Activated T-cell treated with anti-CD3 and anti-CD28 coated beads, Interleukin-2, amount 50 U/mL, for 72 hours (primary cell): ENCODE measurements around the gene RIPK4. TPM values are rescaled to one million over a fixed set of nuclear protein-coding genes. Genes with fewer than 3 reads are reported as not detected.

Experiments used
- ATAC-seq, 2 donors: fragments of 150-1000 bp; cut with Tn5 transposase; replicated peaks in 1 of 2; 2 replicates each; pipeline ENCODE4 v1.10.0; 2021; ENCODE audit warnings: moderate library complexity in 2 of 2, mild to moderate bottlenecking in 1 of 2
- DNase-seq, 2 donors: peaks; one replicate each; pipeline ENCODE4 v3.0.0; 2021 to 2022; ENCODE audit warnings: mixed read lengths in 1 of 2
- H3K27ac Mint-ChIP-seq: one replicate; pipeline ENCODE4 v1.8.0; 2022; ENCODE audit warnings: mild to moderate bottlenecking, moderate library complexity, mixed read lengths
- H3K27me3 Mint-ChIP-seq: one replicate; pipeline ENCODE4 v1.8.0; 2022; ENCODE audit warnings: low read depth, mixed read lengths
- H3K36me3 Mint-ChIP-seq, 2 donors: one replicate each; pipeline ENCODE4 v1.8.0; 2022; ENCODE audit warnings: mixed read lengths in 2 of 2, mild to moderate bottlenecking in 1 of 2; ENCODE audit not compliant: insufficient read depth in 2 of 2
- H3K4me1 Mint-ChIP-seq: one replicate; pipeline ENCODE4 v1.8.0; 2022; ENCODE audit warnings: low read depth, mixed read lengths
- H3K4me3 Mint-ChIP-seq, 2 donors: one replicate each; pipeline ENCODE4 v1.8.0; 2022; ENCODE audit warnings: mild to moderate bottlenecking in 2 of 2, mixed read lengths in 2 of 2, moderate library complexity in 2 of 2
- H3K9me3 Mint-ChIP-seq, 2 donors: one replicate each; pipeline ENCODE4 v1.8.0; 2022; ENCODE audit warnings: mixed read lengths in 2 of 2
- total RNA-seq, 2 donors: library from RNA; stranded (reverse); gene quantifications; one replicate each; pipeline ENCODE4 v1.2.3, GENCODE V29; 2022

The RIPK4 gene
- total RNA-seq, 2 donors from 2014 or later, result 0.46 to 0.60 TPM

DNA sequence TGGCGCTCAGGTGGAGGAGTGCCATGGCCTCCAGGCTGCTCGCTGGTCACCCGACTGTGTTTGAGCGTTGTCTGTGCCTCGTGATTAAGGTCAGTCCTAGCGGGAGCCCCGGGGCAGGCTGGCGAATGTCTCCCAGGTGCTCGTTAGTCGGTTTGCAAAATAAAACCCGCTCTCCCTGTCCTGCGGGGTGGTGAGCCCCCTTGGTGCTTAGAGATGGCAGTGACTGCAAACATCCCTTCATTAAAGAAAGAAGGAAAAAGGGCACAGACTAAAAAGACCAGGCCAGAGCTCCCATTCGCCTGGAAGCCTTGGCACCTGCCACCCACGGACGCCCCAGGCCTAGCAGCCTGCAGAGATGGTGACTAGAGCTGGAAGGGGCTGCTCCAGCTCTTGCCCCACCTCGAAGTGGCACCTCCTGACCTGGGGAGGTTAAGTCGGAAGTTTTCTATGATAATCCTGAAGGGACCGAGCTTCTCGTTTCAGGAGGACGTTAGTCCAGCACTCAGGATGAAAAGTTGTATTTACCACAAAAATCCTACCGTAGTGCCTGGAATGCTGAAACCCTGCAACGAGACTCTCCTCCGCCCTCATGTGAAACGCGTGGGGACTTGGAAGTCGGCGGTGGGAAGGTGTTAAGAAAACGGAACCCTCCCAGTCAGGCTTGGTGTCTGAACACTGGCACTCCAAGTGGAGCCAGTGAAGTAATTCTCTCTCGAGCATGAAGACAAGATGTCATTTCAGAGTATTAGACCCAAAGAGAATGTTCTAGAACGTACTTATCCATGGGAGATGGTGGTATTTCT is 24.6 kb downstream of the RIPK4 start:
- no peak overlapping the region for H3K27ac Mint-ChIP-seq
- no peaks in the 10 kb centered on the region for H3K27me3 Mint-ChIP-seq
- H3K36me3 Mint-ChIP-seq, result no peaks in the 10 kb centered on the region
- H3K4me3 Mint-ChIP-seq, result no peak overlapping the region
- no peak for ATAC-seq
- H3K9me3 Mint-ChIP-seq, result peaks cover 0 to 2% of the 10 kb centered on the region in 2 donors
- no peaks in the 10 kb centered on the region for H3K4me1 Mint-ChIP-seq
- no peak for DNase-seq

DNA sequence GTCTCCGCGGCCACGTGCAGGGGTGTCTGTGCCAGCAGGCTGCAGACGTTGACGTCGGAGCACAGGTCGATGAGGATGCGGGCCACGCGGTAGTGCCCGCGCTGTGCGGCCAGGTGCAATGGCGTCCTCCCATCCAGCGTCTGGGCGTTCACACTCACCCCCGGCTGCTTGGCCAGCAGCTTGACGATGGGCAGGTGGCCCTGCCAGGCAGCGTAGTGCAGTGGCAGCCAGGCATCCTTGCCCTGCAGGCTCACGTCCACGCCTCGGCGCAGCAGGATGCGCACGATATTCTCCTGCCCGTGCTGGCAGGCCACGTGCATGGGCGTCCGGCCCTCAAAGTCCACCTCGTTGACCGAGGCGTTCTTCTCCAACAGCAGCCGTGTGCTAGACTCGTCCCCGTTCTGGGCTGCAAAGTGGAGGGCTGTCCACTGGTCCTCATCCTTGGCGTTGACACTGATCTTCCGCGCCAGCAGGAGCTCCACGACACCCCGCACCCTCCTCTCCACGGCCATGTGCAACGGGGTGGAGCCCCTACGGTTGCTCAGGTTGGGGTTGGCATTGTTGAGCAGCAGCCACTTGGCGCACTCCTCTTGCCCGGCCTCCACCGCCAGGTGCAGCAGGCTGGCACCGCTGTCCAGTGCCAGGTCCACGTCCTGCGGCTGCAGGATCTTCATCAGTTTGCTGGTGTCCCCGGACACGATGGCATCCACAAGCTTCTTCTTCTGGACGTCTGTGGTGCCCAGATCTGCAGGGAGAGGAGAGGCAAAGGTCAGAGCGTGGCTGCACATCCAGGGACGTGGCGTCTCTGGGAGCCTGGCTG is 25.4 kb downstream of the RIPK4 start:
- no peak overlapping the region for H3K4me3 Mint-ChIP-seq
- no peaks in the 10 kb centered on the region for H3K4me1 Mint-ChIP-seq
- peaks cover 0 to 2% of the 10 kb centered on the region in 2 donors for H3K9me3 Mint-ChIP-seq
- DNase-seq (no peak), ATAC-seq (no peak)
- no peaks in the 10 kb centered on the region for H3K27me3 Mint-ChIP-seq
- H3K36me3 Mint-ChIP-seq, result no peaks in the 10 kb centered on the region
- no peak overlapping the region for H3K27ac Mint-ChIP-seq

DNA sequence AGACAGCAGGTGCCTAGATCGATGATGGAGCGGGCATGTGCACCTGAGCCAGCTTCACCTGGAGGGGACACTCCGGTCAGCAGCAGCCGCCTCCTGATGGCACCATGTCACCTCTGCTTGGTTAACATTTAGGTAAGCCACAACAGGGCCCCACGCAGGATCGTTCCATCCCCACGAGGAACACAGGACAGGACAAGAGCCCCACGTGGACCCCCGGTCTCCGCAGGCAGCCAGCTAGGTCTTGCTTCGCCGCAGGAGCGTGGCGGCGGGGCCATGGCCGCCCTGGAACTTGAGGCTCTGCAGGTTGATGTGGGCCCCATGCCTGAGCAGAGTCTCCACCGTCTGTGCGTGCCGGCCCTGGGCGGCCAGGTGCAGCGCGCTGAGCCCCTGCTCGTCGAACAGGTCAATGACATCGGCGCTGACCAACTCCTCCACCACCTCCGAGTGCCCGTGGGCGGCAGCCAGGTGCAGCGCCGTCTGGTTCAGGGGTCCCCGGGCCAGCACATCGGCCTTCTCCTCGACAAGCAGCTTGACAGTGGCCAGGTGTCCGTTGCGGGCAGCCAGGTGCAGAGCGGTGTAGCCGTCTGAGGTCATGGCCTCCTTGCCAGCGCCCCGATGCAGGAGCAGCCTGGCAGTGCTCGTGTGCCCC is 26.1 kb downstream of the RIPK4 start:
- no peaks in the 10 kb centered on the region for H3K36me3 Mint-ChIP-seq
- H3K9me3 Mint-ChIP-seq, result peaks cover 0 to 2% of the 10 kb centered on the region in 2 donors
- DNase-seq, result no peak
- H3K27ac Mint-ChIP-seq, result no peak overlapping the region
- no peaks in the 10 kb centered on the region for H3K27me3 Mint-ChIP-seq
- ATAC-seq, result no peak
- H3K4me3 Mint-ChIP-seq, result no peak overlapping the region
- no peaks in the 10 kb centered on the region for H3K4me1 Mint-ChIP-seq

DNA sequence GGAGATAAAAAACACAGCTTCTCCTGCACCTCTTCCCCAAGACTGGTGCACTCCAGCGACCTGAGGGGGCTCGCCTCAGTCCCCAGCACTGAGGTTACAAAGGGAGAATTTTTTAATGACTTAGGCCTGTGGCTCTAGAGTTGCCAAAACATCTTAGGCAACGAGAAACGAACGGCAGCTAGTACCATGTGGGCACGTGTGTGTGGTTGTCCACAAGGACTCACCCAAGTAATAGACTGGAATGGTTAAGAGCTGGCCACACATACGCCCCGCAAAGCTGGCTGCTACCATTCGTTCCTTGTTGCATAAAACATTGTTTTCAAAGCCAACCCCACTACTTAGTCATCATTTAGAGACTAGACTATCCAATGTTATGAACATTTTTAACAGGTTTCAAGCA is 26.9 kb downstream of the RIPK4 start:
- Mint-ChIP-seq H3K27me3 (no peaks in the 10 kb centered on the region), H3K4me3 (no peak overlapping the region), H3K4me1 (no peaks in the 10 kb centered on the region), H3K36me3 (no peaks in the 10 kb centered on the region), H3K27ac (no peak overlapping the region), H3K9me3 (peaks cover 0 to 2% of the 10 kb centered on the region in 2 donors)
- ATAC-seq, result no peak
- no peak for DNase-seq

DNA sequence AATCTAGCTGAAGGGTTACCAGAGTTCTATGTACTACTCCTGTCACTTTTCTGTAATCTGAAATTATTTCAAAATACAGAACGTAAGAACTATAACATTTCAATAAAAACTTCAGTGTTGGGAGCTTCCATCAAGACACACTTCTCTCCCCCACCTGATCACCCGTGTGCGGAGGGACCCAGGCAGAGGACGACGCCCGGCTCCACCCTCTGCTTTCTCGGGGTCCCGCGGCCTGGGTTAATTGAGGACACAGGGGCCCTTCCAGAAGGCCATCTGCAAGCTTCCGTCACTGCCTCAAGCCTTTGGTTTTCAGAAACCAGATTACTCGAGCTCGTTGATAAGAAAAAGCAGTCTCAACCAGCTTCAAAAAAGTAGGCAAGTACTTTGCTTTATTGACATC is 27.8 kb downstream of the RIPK4 start:
- Mint-ChIP-seq H3K27ac (no peak overlapping the region), H3K4me1 (no peaks in the 10 kb centered on the region), H3K36me3 (no peaks in the 10 kb centered on the region), H3K27me3 (no peaks in the 10 kb centered on the region), H3K4me3 (no peak overlapping the region), H3K9me3 (peaks cover 0 to 2% of the 10 kb centered on the region in 2 donors)
- DNase-seq (no peak), ATAC-seq (no peak)

DNA sequence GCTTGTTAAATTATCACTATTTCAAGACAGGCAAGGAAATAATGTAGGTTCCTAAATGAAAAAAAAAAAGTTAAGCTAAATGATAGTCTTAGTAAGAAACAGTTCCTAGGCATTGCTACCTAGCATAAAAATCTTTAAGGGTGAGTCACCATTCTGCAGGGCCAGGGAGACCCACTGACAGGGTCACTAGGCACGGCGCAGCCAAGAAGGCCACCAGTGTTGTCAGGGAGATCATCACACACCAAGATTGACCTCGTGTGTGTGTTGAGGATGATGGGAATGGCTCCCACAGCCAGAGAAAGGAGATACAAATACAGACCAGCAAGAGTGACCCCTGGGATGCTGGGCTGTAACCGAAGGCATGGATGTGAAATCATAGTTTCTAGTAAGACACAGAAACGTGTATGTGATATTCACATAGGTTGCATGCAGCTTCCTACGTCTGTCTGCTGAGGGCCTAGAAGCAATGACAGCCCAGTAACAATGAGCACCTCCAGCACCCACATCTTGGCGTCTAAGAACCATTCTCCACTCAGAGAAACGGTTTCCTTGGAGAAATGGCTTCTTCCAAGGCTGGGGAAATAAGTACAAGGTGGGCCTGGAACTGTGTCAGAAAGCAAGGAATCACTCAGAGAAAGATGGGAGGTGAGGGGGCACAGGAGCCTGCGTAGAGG is 29.1 kb downstream of the RIPK4 start:
- Mint-ChIP-seq H3K4me3 (no peak overlapping the region), H3K36me3 (peaks cover 0 to 3% of the 10 kb centered on the region in 2 donors), H3K27ac (no peak overlapping the region), H3K4me1 (no peaks in the 10 kb centered on the region), H3K9me3 (peaks cover 3 to 4% of the 10 kb centered on the region in 2 donors), H3K27me3 (no peaks in the 10 kb centered on the region)
- ATAC-seq (no peak), DNase-seq (no peak)

DNA sequence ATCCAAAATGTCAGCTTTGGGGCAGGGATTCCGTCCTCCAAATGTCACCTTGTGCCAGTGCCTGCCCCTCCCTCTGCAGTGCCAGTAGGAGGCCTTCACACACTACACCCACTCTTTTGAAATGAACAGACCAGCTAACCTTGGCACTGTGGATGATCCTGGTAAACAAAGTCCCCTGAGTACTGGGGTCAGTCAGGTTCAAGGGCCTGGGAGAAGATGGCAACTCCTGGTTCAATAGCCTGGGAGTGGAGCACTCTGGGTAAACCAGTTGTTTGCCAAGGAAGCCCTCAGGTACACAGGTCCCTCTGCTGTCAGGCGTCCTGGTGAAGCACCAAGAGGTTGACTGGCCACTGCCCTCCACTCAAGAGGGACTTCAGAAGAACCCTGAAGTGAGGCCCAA is 30.4 kb downstream of the RIPK4 start:
- Mint-ChIP-seq H3K4me3 (no peak overlapping the region), H3K27me3 (peaks cover 2% of the 10 kb centered on the region), H3K4me1 (no peaks in the 10 kb centered on the region), H3K27ac (no peak overlapping the region), H3K9me3 (peaks cover 5 to 8% of the 10 kb centered on the region in 2 donors), H3K36me3 (peaks cover 0 to 3% of the 10 kb centered on the region in 2 donors)
- no peak for ATAC-seq
- no peak for DNase-seq

DNA sequence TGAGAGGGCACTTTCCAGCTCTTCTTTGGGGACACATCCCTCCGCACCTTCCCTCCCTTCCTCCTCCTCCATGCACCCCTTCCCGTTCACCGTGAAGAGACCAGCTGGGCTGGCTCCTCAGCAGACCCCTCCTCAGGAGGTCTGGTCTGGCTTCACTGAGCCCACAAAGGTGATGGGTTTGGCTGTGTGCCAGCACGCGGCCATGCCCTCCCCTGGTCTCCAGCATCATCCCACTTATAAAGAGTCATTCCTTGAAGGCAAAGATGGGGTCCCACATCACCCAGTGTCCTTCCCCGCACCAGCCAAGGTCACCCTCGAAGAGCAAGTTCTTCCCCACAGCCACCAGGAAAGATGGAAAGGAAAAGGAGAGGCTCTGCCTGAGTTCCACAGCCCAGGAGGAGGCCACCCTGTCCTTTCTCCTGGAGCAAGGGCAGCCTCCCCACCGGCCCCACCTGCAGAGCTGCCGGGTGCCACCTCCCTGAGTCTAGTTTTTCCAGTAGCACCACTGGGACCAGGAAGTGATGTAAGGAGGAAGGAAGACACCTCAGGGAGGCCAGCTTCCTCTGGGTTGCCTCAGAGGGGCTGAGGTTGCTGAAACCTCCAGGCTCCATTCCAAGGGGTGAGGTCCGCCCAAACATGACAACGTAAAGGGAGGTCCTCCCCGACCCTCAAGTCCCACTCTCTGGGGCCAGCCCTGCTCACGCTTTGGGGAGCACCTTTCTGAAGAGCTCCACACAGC is 32.7 kb downstream of the RIPK4 start:
- ATAC-seq (no peak), DNase-seq (no peak)
- no peaks in the 10 kb centered on the region for H3K4me1 Mint-ChIP-seq
- H3K9me3 Mint-ChIP-seq, result peaks cover 5 to 8% of the 10 kb centered on the region in 2 donors
- H3K27me3 Mint-ChIP-seq, result peaks cover 12% of the 10 kb centered on the region
- H3K27ac Mint-ChIP-seq, result no peak overlapping the region
- H3K36me3 Mint-ChIP-seq, result peaks cover 0 to 3% of the 10 kb centered on the region in 2 donors
- no peak overlapping the region for H3K4me3 Mint-ChIP-seq

DNA sequence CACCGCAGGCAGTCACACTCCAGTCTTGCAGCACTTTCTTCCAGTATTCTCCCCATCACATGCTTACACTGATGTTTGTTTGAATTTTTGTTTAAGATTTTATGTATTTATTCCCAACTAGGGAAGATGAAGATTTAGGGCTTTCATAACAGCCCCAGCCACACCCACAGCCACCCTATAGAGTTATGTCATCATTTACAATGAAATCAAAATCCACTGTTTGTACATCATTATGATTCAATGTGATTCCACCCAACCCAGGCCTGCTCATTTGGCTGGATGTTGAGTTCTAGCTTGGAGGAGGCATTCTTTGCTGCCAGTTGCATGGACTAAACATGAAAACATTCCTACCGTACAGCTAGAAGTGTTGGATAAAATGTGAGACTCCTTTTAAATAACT is 35.8 kb downstream of the RIPK4 start:
- no peak for ATAC-seq
- H3K4me3 Mint-ChIP-seq, result no peak overlapping the region
- H3K27me3 Mint-ChIP-seq, result peaks cover 23% of the 10 kb centered on the region
- H3K4me1 Mint-ChIP-seq, result no peaks in the 10 kb centered on the region
- no peak for DNase-seq
- no peak overlapping the region for H3K27ac Mint-ChIP-seq
- peaks cover 0 to 3% of the 10 kb centered on the region in 2 donors for H3K36me3 Mint-ChIP-seq
- H3K9me3 Mint-ChIP-seq, result peaks cover 5 to 6% of the 10 kb centered on the region in 2 donors

DNA sequence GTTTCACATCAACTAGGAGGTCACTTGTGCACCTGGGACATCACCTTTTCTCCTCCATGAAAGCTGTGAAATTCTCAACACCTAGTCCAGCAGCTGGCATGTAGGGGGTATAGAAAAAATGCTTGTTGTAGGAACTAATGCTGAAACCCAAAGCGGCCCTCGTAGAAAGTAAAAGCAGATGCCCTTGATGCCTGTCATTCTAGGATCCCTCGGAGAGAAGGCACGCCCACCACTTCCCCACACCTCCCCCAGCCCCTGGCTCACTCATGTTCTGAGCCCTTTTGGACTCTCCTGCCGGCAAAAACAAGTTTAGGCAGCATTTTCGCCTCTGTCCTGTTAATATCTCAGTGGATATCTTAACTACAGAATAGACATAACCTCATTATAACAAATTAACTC is 36.5 kb downstream of the RIPK4 start:
- H3K4me1 Mint-ChIP-seq, result no peaks in the 10 kb centered on the region
- ATAC-seq (no peak), DNase-seq (no peak)
- H3K9me3 Mint-ChIP-seq, result peaks cover 5 to 6% of the 10 kb centered on the region in 2 donors
- peaks cover 29% of the 10 kb centered on the region for H3K27me3 Mint-ChIP-seq
- H3K4me3 Mint-ChIP-seq, result no peak overlapping the region
- peaks cover 0 to 3% of the 10 kb centered on the region in 2 donors for H3K36me3 Mint-ChIP-seq
- no peak overlapping the region for H3K27ac Mint-ChIP-seq

DNA sequence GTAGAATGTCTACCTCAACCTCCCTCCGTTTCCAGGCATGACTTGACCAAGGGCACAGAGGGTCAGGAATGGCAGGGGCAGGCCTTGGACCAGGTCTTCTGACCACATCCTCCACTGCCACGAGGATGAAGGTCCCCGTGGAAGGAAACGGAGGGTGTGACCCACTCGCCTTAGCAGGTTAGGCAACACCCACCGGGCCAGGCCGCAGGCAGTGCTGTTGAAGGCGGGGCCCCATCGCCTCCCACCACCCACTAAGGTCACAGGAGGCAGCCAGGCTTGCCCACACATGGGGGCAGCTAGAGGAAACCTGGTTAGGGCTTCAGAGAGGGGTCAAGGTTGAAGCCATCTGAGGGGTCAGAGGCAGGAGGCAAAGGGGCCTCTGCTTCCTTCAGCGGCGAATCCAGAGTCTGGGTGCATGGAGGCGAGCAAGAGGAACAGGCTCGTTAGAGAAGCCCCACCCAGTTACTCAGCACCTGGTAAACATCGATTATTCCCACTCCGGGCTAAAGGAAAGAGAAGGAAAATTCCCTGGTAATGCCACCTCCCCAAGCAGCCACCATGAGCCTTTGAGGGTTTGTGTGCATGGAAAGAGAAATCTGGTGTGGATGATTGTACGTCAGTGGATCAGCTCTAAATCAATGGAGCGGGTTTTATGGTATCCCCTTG is 37.0 kb downstream of the RIPK4 start:
- H3K9me3 Mint-ChIP-seq, result peaks cover 5 to 6% of the 10 kb centered on the region in 2 donors
- no peak overlapping the region for H3K4me3 Mint-ChIP-seq
- peaks cover 32% of the 10 kb centered on the region for H3K27me3 Mint-ChIP-seq

More for the DNA sequence above, 37.0 kb downstream of the RIPK4 start:
- Mint-ChIP-seq H3K4me1 (no peaks in the 10 kb centered on the region), H3K36me3 (peaks cover 0 to 3% of the 10 kb centered on the region in 2 donors), H3K27ac (no peak overlapping the region)
- ATAC-seq (no peak), DNase-seq (no peak)
